GM03348 (cell line): ENCODE results near the gene APMAP.
"Not testable (repeated sequence)": the region's sequence is repeated elsewhere in the genome, so short reads cannot be mapped to it uniquely, and the experiment has no call there.

ENCODE experiments used
- DNase-seq: peaks from one replicate; pipeline ENCODE4 v3.0.0; 2012; ENCODE audit warnings: low spot score

Gene APMAP

DNA sequence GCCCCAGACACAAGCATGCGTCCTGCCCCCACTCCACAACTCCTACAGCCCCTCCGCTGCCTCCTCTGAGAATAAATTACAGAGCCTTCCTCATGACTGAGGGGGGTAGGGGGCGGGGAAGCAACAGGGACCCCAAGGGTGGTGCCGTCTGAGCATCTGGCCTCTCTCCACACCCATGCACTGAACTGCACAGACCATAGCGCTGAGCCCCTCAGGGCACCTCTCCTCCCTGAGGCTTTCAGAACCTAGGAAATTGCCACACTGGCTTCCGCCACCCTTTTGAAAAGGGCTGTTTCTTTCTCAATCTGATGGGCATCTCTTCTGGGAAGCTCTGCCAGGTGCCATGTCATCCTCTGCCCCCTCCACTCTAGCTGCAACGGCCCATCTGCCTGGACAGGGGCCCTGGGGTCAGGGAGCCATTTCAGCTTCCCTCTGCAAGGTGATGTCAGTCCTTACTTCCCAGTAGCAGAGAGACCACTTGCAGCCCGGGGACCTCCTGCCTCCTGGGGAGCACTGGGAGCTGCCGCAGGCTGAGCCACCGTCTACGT, 40.9 kb downstream of the APMAP start:
- no peak for DNase-seq

DNA sequence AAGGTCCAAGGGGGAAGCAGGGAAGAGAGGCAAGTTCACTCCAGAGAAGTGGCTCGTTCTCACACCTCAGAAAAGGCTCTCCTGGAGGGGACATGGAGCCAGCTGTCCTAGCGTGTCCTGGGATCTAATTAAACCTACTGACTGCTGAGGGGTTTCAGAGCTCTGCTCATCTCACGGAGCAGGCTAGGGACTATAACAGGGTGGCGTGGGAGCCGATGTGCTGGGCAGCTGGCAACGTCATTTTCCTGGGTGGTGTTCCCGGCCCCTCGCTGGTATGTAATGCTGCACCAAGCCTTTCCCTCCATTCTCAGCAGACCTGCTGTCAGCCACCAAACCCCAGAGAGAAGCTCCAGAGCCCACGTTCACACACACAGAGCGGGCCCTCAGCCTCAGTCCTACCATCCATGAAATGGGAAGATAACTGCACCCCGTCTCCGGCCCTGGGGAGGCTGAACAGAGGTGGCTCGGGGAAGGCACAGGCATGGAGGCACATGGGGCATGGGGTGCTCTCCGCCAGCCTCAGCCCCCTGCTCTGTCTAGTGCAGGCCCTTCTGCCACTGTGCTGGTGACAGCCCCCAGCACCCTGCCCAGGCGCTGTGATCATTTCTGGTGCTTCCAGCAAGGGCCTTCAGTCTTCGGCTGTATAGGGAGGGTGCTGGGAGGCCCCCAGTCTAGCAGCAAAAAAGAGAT, 41.6 kb downstream of the APMAP start:
- DNase-seq = peak; percentile 39

DNA sequence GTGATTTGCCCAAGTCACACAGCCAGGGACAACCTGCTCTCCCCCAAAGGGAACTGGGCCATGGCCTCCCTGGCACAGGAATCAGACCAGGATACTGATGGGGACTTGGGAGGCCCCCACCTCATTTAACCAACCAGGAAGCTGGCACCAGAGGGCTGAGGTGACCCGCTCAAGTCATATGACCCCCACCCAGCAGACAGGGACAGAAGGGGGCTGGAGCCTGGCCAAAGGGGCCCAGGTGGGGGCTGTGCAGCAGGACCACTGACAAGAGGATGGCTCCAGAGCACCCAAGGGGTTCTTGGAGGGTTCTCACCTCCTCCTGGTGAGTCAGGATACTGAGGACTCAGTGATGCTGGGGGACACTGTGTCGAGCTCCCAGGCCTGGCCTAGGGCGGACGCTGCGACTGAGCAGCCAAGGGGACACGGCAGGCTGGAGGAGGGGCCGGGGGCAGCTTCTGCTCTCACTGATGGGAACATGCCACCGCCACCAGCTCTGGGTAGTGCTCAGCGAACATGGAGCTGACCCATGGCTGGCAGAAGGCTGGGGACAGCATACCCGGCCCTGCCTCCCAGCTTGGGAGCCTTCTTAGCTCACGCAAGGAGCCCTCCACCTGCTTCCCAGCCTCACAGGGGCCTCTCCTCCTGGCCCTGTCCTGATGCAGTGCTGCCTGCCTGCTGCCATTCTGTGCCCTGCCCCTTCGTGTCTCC, 42.3 kb downstream of the APMAP start:
- DNase-seq = no peak

DNA sequence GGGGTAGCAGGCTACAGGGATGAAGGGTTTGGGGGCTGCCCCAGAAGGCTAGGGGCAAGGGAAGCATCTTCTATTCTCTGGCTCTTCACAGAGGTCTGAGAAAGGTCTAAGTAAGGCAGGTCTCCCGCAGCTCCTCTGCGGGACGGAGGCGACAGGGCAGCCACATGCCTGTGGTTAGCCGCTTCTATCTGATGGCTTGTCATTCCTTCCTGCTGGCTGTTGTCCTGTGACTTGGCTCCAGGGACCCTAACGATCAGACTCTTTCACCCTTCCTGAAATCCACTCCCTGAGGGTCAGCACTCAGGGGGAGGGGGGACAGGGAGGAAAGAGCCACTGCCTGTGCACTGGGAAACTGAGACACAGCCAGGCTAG, 42.8 kb downstream of the APMAP start:
- no peak for DNase-seq

DNA sequence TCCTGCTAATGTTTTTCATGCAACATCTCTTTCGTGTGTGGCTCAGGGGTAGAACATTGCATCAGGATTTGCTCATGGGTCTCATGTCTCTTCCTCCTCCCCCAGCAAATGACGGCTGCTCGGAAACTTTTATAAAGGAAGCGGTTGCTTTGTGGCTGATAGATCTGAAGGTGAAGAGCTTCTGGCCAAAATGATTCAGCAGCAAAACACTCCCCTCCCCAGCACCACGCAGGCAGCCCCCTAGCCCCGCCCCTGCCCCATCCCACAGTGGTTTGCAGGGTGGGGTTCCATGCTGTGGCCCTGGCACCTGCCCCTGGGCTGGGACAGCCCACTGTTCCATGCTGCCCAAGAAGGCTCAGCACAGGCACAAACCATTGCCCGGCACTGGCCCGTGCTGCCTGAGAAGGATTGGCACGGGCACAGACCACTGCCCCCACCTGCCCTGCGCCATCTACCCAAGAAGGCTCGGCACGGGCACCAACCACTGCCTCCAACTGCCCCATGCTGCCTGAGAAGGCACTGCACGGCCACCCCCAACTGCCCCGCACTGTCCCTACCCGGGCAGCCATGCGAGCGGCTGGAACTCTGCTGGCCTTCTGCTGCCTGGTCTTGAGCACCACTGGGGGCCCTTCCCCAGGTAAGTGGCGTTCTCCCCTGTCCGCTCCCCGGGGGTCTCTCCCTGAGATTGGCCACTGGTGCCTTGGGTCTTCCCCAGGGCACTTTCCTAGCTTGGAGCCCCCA, 43.4 kb downstream of the APMAP start, which contains the start of gene CST7:
TSS of gene CST7 (plus strand) at position 331 of the 741 bp plus-strand sequence. CDS start at position 568, 237 bp downstream.
- no peak for DNase-seq

DNA sequence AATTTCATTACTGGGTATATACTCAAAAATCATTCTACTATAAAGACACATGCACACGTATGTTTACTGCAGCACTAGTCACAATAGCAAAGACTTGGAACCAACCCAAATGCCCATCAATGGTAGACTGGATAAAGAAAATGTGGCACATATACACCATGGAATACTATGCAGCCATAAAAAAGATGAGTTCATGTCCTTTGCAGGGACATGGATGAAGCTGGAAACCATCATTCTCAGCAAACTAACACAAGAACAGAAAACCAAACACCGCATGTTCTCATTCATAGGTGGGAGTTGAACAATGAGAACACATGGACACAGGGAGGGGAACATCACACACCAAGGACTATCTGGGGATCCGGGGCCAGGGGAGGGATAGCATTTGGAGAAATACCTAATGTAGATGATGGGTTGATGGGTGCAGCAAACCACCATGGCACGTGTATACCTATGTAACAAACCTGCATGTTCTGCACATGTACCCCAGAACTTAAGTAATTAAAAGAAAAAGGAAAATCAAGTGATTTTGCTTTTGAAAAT, 44.1 kb downstream of the APMAP start:
- not testable (repeated sequence) for DNase-seq

DNA sequence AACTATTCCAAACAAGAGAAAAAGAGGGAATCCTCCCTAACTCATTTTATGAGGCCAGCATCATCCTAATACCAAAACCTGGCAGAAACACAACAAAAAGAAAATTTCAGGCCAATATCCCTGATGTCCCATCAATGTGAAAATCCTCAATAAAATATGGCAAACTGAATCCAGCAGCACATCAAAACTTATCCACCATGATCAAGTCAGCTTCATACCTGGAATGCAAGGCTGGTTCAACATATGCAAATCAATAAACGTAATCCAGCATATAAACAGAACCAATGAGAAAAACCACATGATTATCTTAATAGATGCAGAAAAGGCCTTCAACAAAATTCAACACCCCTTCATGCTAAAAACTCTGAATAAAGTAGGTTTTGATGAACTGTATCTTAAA, 46.2 kb downstream of the APMAP start:
- not testable (repeated sequence) for DNase-seq

DNA sequence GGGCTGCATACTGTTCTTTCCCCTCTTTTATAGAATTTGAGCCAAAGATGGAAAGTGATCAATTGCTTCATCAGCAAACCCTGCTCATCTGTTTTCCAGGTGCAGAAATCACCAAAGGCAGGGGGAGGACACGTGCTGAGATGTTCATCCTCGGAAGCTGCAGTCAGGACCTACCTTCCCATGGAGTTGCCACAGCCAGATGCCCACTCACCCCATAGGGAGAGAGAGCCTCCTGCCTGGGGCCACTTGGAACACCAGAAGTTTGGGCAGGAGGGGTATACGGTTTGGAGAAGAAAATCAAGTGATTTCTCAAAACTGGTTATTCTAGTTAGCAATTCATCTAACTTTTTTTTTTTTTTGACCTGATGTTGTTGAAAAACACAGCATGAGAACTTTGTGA, 48.8 kb downstream of the APMAP start:
- no peak for DNase-seq

DNA sequence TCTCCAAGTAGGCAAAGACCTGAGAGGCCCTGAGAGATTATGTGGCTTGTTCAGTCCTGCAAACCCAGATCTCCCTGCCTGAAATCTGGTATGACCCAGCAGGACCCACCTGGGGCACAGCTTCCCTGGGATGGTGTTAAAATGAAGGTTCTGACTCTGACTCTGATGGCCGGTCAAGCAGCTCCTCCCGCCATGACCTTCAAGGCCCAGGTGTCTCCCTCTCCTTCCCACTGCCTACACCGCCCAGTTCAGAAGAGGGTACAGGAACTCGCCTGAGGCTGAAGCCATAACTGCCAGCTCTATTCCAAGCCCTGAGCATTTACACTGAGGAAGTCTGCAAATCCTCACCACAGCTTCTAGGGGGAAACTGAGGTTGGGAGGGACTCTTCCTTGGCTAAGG, 49.4 kb downstream of the APMAP start:
- DNase-seq = no peak

DNA sequence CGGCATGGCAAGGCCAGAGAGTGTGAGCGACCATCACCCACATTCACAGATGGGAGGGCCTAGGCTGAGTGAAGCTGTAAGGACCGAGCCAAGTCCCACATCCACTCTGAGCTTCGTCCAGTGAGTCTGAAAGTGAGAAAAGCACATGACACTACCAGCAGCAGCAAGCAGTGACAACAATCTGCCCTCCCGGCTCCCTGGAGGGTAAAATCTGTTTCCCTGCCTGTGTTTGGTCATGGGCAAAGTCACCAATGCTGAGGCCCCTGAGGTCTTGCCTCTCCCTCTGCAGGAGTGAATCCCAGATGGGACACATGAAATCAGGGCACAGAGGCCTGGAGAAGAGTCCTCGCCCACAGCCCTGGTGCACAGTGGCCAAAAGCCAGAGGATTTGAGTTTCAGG, 49.9 kb downstream of the APMAP start:
- DNase-seq = no peak

DNA sequence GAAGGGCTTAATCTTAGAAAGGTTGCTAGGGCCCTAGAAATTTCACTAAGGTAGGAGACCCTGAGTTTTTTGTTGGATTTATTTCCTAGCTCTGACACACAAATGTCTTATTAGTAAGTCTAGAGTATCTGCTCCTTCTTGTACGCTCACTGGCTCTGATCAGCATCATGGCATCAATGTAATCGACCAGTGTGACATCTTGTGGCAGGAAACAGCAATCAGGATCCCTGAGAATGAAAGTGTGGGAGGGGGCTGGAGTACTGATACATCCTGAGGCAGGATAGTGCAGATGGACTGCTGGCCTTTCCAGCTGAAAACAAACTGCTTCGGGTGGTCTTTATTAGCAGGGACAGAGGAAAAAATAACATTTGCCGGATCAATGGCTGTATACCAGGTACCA, 53.5 kb downstream of the APMAP start:
- DNase-seq = no peak

DNA sequence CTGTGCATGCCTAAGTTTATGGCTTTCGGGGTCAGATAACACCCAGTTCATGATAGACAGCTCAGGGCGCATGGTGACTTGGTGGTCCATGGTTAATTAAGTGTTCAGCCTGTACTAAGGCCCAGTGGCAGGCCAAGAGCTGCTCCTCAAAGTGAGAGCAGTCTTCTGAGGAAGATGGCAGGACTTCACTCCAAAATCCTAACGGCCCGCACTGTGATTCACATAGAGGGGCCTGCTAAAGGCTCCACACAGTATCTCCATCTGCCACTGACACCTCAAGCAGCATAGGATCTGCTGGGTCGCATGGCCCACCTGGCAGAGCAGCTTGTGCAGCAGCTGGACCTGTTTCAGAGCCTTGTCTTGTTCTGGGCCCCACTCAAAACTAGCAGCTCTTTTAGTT, 54.1 kb downstream of the APMAP start:
- no peak for DNase-seq

DNA sequence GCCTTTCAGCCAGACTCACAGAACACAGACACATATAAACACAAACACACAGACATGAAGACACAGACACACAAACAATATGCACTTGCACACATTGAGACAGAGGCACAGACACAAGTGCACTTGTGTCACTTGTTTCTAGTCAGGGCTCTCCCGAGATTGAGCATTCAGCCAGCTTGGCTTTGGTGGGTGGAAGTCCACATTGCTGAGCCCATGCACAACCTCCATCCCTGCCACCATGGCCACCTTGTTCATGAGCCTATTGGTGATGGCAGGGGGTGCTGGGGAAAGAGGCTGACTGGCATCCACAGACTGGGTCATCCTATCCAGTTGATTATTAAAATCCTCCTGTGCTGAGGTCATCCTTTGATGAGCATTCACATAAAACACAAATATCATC, 55.0 kb downstream of the APMAP start:
- DNase-seq = no peak

DNA sequence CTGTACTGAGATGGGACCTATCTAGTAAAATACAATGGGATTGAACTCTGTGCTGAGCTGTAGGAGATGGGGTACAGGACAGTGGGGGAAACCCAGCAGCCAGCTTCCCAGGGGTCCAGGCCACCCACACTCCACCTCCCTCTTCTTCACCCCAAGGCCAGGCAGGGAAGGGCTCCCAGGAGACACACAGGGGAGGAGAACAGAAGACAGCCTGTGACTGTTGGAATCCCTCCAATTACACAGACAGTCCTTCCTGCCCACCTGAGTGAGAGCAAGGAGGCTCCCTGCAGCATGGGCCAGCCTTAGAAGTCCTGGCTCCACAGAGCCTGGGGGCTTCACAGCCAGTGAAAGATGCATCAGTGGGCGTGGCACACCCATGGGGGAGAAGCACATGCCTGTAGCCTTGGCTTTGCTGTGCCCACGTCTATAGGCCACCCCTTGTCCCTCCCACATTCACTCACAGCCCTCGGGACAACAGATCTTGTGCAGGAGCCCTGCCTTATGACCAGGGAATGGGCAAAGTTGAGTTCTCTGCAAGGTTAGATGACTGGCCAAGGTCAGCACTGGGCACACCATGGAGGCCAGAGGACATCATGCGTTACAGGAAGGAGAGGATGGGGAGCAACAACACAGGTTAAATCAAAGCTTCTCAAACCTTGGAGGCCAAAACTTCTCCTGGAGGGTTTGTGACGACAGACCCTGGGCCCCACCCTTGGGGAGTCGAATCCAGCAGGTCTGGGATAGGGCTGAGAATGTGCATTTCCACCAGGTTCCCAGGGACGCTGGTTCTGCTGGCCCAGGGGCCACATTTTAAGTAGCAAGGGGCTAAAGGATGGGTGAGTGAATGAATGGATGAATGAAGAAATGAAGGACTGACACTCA, 55.8 kb downstream of the APMAP start:
- DNase-seq = no peak

DNA sequence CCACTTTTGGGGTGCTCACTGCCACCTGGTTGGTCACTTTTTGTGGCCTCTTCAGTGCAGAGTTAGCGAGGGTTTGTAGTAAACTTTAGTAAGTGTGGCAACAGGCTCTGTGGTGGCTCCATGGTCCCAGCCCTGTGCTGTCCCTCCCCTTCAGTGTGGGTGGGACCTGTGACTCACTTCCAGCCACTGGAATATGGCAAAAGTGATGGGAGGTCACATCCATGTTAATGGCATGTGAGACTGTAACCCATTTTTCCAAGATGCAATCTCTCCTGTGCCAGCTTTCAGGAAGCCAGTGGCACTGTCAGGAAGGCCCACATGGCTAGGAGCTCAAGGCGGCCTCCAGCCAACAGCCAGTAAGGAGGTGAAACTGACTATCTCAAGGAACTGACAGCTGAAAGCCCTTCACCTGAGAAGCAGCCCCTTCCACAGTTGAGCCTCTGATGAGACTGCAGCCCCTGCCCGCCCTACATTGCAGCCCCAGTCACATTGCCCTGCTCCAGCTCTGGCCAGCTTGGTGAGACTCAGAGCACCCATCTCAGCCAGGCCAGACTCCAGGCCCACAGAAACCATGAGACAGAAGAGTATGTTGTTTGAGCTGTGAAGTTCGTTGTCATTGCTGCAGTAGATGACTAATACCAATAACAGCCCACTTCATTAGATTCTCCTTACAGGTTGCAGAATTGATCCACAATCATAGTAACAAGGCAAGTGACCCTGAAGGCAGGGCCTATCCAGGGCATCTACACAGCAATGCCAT, 56.6 kb downstream of the APMAP start:
- no peak for DNase-seq

DNA sequence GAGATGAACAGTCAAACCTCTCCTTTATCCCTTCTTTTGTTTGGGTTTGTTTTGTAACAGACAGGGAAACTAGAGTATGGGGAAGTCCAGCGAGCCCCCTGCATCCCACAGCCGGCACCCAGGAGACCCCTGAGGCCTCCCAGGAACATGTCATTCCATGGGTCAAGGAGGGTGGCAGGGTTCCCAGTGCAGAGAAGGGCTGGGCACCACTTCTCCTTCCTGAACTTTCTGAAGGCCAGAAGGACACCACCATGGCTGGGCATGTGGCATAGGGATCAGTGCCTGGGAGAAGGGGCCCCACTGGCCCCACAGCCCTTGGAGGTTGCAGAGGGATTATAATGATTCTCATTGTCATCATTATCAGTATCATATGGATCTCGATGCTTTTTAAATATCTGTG, 57.4 kb downstream of the APMAP start:
- no peak for DNase-seq

DNA sequence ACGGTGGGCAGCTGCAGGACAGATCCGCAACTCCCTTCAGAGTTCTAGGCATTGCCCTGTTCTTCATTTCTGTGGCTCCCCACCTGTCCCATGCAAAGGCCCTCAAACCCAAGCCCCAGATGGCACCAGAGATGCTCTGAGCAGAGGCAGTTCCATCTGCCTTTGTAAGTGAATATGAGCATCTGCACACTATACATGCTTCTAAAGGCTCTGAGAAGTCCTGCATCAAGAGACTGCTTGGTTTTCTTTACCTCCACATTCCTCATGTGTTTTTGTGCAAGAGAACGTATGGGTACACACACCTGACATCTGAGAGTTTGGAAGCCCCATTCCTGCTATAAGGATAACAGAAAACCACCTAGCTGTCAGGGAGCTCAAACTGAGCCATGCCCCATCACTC, 57.8 kb downstream of the APMAP start:
- DNase-seq = no peak

DNA sequence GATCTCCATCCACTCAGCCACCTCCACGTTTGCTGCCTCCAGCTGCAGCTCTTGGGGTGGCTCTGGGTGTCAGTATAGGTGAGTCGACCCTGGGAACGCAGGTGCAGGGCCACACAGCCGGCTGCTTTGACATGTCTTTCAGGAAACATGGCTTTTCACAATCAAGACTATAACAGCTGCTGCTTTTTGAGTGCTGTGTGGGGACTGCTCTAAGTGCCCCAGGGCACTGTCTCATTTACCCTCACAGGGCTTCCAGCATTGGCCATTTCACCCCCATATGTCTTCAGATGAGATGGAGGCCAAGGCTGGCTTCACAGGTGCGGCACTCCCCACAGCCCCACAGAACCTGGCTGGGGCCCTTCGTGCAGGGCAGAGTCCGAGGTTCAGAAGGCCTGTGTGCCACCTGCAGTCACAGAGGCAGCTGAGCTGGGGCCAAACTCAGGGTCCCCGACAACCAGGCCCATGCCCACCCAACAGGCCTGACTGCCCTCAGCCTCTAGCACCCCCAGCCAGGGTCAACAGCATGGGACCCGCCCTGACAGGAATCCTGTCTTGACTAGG, 58.4 kb downstream of the APMAP start:
- no peak for DNase-seq

DNA sequence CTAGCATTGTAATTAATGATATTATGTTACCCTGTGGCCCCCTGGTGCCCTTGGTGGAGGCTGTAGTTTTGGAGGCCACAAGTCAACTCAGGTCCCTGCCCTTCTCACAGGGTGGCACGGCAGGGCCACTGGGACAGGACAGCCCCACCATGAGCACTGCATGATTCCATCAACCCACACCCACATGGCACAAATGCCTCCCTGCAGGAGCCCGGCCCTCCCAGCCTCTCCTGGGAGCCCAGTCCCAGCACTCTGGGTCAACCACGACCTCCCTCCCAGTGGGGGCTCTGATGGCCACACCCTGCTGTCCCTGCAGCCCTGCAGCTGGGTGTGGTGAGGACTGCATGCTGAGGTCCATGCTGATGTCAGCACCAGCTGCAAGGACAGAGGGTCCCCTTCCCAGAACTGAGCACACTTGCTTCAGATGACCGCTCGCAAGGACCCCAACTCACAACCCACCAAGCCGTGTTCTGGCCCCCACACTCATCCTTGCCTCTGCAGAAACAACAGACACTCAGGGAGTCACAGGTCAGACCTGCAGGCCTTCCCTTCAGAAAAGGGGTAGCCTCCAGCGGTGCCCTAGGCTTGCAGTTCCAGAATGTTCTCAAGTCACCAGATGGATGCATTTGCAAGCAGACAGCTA, 59.2 kb downstream of the APMAP start:
- no peak for DNase-seq

DNA sequence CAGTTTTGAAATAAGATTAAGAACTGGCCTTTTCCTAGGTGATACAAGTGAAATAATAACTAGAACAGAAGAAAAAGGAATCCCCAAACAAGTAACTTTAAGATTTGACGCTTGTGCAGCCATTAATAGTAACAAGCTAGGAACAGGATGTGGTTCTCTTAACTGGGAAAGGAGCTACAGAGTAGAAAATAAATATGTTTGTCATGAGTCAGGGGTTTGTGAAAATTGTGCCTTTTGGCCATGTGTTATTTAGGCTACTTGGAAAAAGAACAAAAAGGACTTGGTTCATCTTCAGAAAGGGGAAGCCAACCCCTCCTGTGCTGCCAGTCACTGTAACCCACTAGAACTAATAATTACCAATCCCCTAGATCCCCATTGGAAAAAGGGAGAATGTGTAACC, 60.7 kb downstream of the APMAP start:
- DNase-seq = not testable (repeated sequence)
